ENCODE measurements around the gene SLC4A7.

DNA sequence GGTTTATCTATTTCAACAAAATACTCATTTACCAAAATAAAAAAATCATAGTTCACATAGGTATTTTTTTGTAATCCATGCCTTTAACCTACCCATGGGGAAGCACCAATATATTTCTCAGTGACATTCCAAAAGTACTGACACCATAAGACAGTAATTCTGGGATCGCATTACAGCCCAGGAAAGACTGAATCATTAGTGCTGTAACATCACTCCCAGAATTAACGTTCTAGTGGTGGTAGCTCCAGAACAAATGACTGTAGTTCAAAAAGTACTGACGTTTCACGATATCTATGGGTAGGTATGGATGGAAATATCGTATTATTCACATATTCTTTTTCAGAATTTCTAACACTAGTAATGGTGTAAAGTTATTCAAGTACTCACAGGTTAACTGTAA, 60.7 kb downstream of the SLC4A7 start:
- no peak for TF ChIP-seq EGR1 (IDR thresholded peaks at IDR 0.05)
- no peak for TF ChIP-seq EP300 (IDR thresholded peaks at IDR 0.05; ENCODE audit: borderline replicate concordance)
- TF ChIP-seq, protein P1, sequence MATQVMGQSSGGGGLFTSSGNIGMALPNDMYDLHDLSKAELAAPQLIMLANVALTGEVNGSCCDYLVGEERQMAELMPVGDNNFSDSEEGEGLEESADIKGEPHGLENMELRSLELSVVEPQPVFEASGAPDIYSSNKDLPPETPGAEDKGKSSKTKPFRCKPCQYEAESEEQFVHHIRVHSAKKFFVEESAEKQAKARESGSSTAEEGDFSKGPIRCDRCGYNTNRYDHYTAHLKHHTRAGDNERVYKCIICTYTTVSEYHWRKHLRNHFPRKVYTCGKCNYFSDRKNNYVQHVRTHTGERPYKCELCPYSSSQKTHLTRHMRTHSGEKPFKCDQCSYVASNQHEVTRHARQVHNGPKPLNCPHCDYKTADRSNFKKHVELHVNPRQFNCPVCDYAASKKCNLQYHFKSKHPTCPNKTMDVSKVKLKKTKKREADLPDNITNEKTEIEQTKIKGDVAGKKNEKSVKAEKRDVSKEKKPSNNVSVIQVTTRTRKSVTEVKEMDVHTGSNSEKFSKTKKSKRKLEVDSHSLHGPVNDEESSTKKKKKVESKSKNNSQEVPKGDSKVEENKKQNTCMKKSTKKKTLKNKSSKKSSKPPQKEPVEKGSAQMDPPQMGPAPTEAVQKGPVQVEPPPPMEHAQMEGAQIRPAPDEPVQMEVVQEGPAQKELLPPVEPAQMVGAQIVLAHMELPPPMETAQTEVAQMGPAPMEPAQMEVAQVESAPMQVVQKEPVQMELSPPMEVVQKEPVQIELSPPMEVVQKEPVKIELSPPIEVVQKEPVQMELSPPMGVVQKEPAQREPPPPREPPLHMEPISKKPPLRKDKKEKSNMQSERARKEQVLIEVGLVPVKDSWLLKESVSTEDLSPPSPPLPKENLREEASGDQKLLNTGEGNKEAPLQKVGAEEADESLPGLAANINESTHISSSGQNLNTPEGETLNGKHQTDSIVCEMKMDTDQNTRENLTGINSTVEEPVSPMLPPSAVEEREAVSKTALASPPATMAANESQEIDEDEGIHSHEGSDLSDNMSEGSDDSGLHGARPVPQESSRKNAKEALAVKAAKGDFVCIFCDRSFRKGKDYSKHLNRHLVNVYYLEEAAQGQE (IDR thresholded peaks at IDR 0.05; ENCODE audit: low read depth), result no peak
- TF ChIP-seq CEBPB (IDR thresholded peaks at IDR 0.05), result no peak
- no peak for TF ChIP-seq TAF1 (IDR thresholded peaks at IDR 0.05; ENCODE audit: low read depth)
- TF ChIP-seq TCF12 (IDR thresholded peaks at IDR 0.05; ENCODE audit: low read depth), result no peak
- TF ChIP-seq ZBTB7A (IDR thresholded peaks at IDR 0.05; ENCODE audit: low read depth), result no peak
- no peak for TF ChIP-seq RAD21 (IDR thresholded peaks at IDR 0.05; ENCODE audit: low read depth)
- no peak for TF ChIP-seq MAX (IDR thresholded peaks at IDR 0.05)
- TF ChIP-seq FOXM1 (IDR thresholded peaks at IDR 0.05; ENCODE audit: borderline replicate concordance, low read depth), result no peak
- TF ChIP-seq NFIC (IDR thresholded peaks at IDR 0.05), result no peak
- TF ChIP-seq CREB1 (IDR thresholded peaks at IDR 0.05; ENCODE audit: low read depth), result no peak
- no peak for TF ChIP-seq YY1 (IDR thresholded peaks at IDR 0.05; ENCODE audit: low read depth)
- no peak for TF ChIP-seq USF1 (IDR thresholded peaks at IDR 0.05)

All from Ishikawa (cell line).